Measurements from ENCODE around the gene TUBB1. TPM values are rescaled to one million over a fixed set of nuclear protein-coding genes. Genes with fewer than 3 reads are reported as not detected.

Gene TUBB1
- total RNA-seq, 1 donor from 2014 or later: 0.19 TPM

DNA sequence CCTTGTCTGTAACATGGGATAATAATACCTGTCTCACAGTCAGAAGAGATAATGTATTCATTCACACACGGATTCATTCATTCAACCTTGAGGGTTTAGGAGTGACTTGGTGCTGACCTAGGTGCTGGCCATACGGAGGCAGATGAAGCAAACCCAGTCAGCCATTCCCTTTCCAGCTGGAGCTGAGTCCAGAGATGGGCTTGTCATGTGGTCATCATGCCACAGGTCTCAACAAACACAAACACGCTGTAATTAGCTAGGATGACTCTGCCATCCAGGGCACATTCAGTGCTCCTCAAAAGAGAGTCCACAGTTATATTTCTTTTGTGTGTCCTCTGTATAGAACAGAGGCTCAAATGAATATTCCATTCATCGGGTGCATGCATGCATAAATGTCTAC lies 42.9 kb downstream of the TUBB1 start:
- DNase-seq (ENCODE audit: low spot score, unreplicated experiment): no peak
- Mint-ChIP-seq H3K36me3 (ENCODE audit: insufficient read depth) (no peaks in the 10 kb centered on the region), H3K4me1 (ENCODE audit: low read depth) (no peaks in the 10 kb centered on the region), H3K4me3 (ENCODE audit: low read depth) (no peak overlapping the region), H3K27ac (no peak overlapping the region), H3K27me3 (peaks cover 19% of the 10 kb centered on the region), H3K9me3 (ENCODE audit: low read depth) (no peaks in the 10 kb centered on the region)
- TF ChIP-seq CTCF (IDR thresholded peaks at IDR 0.05; ENCODE audit: unreplicated experiment): no peak

DNA sequence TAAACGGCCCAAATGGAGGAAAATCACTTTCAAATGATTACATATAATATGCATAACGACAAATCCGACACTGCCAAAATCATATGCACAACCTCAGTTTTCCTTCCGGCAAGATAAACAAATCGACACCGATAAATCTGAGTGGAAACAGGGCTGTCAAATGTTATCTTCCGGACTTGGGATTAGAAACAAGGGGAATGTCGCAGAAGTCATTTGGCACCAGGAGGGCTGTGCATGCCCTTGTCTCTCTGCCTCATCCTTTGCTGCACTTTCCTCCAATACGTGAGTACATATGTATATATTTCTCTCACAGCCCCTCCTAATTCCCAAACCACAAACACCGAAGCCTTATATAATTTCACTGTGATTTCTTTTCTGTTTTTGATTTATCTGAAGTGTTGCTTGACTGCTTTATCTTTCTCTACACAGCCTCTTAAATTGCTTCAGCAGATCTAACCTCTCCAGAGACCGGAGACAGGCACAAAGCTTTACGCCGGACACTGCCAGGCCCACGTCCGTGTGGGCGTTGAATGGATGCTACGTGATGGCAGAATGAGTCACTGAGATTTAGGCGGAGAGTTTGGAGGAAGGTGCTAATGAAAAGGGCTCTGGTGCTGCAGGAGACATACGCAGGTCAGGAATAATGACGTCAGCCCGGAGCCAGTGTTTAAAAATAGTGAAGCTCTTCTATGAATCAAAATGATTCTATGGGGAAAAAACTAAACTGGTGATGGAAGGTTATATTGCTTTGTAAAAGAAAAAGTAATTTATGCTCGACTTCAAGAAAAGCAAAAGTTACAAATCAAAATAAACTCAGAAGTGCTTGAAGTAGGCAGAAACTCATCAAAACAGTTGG lies 44.4 kb downstream of the TUBB1 start:
- no peak for DNase-seq (ENCODE audit: low spot score, unreplicated experiment)
- no peaks in the 10 kb centered on the region for H3K4me1 Mint-ChIP-seq (ENCODE audit: low read depth)
- peaks cover 28% of the 10 kb centered on the region for H3K27me3 Mint-ChIP-seq
- no peak overlapping the region for H3K4me3 Mint-ChIP-seq (ENCODE audit: low read depth)
- H3K9me3 Mint-ChIP-seq (ENCODE audit: low read depth): no peaks in the 10 kb centered on the region
- TF ChIP-seq CTCF (IDR thresholded peaks at IDR 0.05; ENCODE audit: unreplicated experiment): no peak
- no peak overlapping the region for H3K27ac Mint-ChIP-seq
- H3K36me3 Mint-ChIP-seq (ENCODE audit: insufficient read depth): no peaks in the 10 kb centered on the region

- no peak for DNase-seq (ENCODE audit: low spot score, unreplicated experiment)
- H3K27me3 Mint-ChIP-seq: peaks cover 28% of the 10 kb centered on the region
- no peaks in the 10 kb centered on the region for H3K9me3 Mint-ChIP-seq (ENCODE audit: low read depth)
- H3K36me3 Mint-ChIP-seq (ENCODE audit: insufficient read depth): no peaks in the 10 kb centered on the region
- H3K27ac Mint-ChIP-seq: no peak overlapping the region
- no peaks in the 10 kb centered on the region for H3K4me1 Mint-ChIP-seq (ENCODE audit: low read depth)
- TF ChIP-seq CTCF (IDR thresholded peaks at IDR 0.05; ENCODE audit: unreplicated experiment): no peak
- no peak overlapping the region for H3K4me3 Mint-ChIP-seq (ENCODE audit: low read depth)
Observed at GRCh38 chr20:59064214-59064722, 45.0 kb downstream of the TUBB1 start.

GRCh38 chr20:59068534-59068933 lies 49.3 kb downstream of the TUBB1 start:
- Mint-ChIP-seq H3K4me1 (ENCODE audit: low read depth) (no peaks in the 10 kb centered on the region), H3K27ac (no peak overlapping the region), H3K36me3 (ENCODE audit: insufficient read depth) (no peaks in the 10 kb centered on the region), H3K27me3 (peaks cover 37% of the 10 kb centered on the region), H3K9me3 (ENCODE audit: low read depth) (no peaks in the 10 kb centered on the region), H3K4me3 (ENCODE audit: low read depth) (no peak overlapping the region)
- DNase-seq (ENCODE audit: low spot score, unreplicated experiment): no peak
- TF ChIP-seq CTCF (IDR thresholded peaks at IDR 0.05; ENCODE audit: unreplicated experiment): no peak

DNA sequence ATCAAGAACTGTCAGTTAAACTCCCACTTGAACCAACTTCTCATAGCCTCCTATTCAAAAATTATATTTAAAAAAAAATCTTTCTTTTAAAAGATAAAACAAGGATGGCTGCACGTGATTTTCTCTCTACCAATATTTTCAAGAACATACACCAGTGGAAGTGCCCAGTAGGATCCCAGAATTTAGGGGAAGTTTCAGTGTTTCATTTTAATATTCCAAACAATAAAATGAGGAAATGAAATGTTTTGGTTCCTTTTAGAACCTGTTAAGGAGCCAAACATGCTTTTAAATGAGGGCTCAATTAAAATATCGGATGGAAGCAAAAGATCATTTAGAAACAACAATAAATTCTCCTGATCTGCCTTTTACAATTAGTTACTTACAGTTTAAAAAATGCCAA lies 49.8 kb downstream of the TUBB1 start:
- H3K4me1 Mint-ChIP-seq (ENCODE audit: low read depth): no peaks in the 10 kb centered on the region
- no peak overlapping the region for H3K4me3 Mint-ChIP-seq (ENCODE audit: low read depth)
- no peak overlapping the region for H3K27ac Mint-ChIP-seq
- peaks cover 37% of the 10 kb centered on the region for H3K27me3 Mint-ChIP-seq
- H3K9me3 Mint-ChIP-seq (ENCODE audit: low read depth): no peaks in the 10 kb centered on the region
- no peaks in the 10 kb centered on the region for H3K36me3 Mint-ChIP-seq (ENCODE audit: insufficient read depth)
- DNase-seq (ENCODE audit: low spot score, unreplicated experiment): no peak
- no peak for TF ChIP-seq CTCF (IDR thresholded peaks at IDR 0.05; ENCODE audit: unreplicated experiment)

All from progenitor cell of endocrine pancreas (in vitro differentiated cells).